Measurements from ENCODE around the gene ADAM30.

DNA sequence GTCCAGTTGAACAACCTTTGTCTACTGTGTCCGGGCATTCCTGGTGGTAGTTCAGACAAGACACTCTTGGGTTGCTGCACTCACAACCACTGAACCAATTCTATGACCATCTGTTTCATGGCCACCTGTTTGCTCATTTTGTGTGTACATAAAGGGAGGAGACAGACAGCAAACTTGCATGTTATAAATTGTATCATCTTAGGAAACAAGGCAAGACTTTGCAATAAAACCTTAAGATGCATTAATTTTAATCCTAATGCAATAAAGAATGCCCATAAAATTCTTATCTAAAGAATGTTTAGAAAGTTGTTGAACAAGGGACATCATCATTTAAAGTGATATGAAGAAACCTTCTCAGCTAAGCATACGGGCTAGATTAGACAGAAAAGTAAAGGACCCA is 34.8 kb downstream of the ADAM30 start:
- TF ChIP-seq, protein P1, sequence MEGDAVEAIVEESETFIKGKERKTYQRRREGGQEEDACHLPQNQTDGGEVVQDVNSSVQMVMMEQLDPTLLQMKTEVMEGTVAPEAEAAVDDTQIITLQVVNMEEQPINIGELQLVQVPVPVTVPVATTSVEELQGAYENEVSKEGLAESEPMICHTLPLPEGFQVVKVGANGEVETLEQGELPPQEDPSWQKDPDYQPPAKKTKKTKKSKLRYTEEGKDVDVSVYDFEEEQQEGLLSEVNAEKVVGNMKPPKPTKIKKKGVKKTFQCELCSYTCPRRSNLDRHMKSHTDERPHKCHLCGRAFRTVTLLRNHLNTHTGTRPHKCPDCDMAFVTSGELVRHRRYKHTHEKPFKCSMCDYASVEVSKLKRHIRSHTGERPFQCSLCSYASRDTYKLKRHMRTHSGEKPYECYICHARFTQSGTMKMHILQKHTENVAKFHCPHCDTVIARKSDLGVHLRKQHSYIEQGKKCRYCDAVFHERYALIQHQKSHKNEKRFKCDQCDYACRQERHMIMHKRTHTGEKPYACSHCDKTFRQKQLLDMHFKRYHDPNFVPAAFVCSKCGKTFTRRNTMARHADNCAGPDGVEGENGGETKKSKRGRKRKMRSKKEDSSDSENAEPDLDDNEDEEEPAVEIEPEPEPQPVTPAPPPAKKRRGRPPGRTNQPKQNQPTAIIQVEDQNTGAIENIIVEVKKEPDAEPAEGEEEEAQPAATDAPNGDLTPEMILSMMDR (IDR thresholded peaks at IDR 0.05) = no peak
- no peak for TF ChIP-seq POLR2A (IDR thresholded peaks at IDR 0.05)

Data from uterus (tissue), 2 donors.